Tibial nerve (tissue), 3 donors: ENCODE measurements around the gene NFKBIL1.

Experiments
- POLR2A ChIP-seq, 2 donors: fragments of 450-650 bp; IDR thresholded peaks; one replicate each; pipeline ENCODE4 v1.6.1; 2017; ENCODE audit warnings: antibody characterized with exemption in 2 of 2, mild to moderate bottlenecking in 2 of 2, moderate library complexity in 2 of 2
- TF ChIP-seq, protein P1 (sequence below), 5 experiments: fragments of 200-600 bp in 3 of 5; fragments of 450-650 bp in 2 of 5; sonication (generic) in 3 of 5; IDR thresholded peaks; one replicate each; pipeline ENCODE4 v1.5.1; 2016 to 2019; ENCODE audit warnings: antibody characterized with exemption in 5 of 5, mild to moderate bottlenecking in 3 of 5, moderate library complexity in 2 of 5

DNA sequence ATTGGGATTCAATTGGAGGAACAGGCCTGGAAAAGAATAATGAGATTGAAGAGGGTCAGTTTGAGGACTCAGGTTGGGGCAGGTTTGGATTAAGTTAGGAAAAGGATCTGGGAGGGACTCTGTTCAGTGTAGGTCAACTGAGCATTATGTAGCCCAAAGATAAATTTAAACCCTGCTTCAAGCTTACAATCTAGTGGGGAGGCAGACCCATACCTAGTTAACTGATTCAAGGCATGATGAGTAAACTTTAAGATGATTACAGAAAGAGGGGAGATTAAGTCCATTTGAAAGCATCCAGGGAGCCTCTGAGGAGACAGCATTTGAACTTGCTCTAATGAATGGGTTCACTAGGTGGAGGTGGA is 13.3 kb downstream of the NFKBIL1 start:
- TF ChIP-seq, protein P1, sequence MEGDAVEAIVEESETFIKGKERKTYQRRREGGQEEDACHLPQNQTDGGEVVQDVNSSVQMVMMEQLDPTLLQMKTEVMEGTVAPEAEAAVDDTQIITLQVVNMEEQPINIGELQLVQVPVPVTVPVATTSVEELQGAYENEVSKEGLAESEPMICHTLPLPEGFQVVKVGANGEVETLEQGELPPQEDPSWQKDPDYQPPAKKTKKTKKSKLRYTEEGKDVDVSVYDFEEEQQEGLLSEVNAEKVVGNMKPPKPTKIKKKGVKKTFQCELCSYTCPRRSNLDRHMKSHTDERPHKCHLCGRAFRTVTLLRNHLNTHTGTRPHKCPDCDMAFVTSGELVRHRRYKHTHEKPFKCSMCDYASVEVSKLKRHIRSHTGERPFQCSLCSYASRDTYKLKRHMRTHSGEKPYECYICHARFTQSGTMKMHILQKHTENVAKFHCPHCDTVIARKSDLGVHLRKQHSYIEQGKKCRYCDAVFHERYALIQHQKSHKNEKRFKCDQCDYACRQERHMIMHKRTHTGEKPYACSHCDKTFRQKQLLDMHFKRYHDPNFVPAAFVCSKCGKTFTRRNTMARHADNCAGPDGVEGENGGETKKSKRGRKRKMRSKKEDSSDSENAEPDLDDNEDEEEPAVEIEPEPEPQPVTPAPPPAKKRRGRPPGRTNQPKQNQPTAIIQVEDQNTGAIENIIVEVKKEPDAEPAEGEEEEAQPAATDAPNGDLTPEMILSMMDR (IDR thresholded peaks at IDR 0.05) = no peak
- no peak for TF ChIP-seq POLR2A (IDR thresholded peaks at IDR 0.05)
